Measurements from ENCODE around the gene CEMP1.

CEMP1 gene

GRCh38 chr16:2505695-2506094, 25.5 kb downstream of the CEMP1 start:
- in situ Hi-C loops (cut with MboI; ENCODE audit: low sequenced_read_pairs), result no loop called here

- in situ Hi-C loops (cut with MboI; ENCODE audit: low sequenced_read_pairs), result no loop called here
Measured at GRCh38 chr16:2501946-2502895, 29.0 kb downstream of the CEMP1 start.

- in situ Hi-C loops (cut with MboI; ENCODE audit: low sequenced_read_pairs), result no loop called here
Measured at GRCh38 chr16:2500918-2501750, 30.1 kb downstream of the CEMP1 start.

GRCh38 chr16:2500430-2500917, 30.7 kb downstream of the CEMP1 start:
- in situ Hi-C loops (cut with MboI; ENCODE audit: low sequenced_read_pairs), result no loop called here

- in situ Hi-C loops (cut with MboI; ENCODE audit: low sequenced_read_pairs), result no loop called here
Measured at GRCh38 chr16:2499890-2500429, 31.2 kb downstream of the CEMP1 start.

- in situ Hi-C loops (cut with MboI; ENCODE audit: low sequenced_read_pairs), result no loop called here
Measured at GRCh38 chr16:2499454-2499853, 31.8 kb downstream of the CEMP1 start.

- in situ Hi-C loops (cut with MboI; ENCODE audit: low sequenced_read_pairs), result no loop called here
Measured at GRCh38 chr16:2498531-2499253, 32.5 kb downstream of the CEMP1 start.

- in situ Hi-C loops (cut with MboI; ENCODE audit: low sequenced_read_pairs), result no loop called here
Measured at GRCh38 chr16:2497695-2498484, 33.3 kb downstream of the CEMP1 start.

- in situ Hi-C loops (cut with MboI; ENCODE audit: low sequenced_read_pairs), result no loop called here
Measured at GRCh38 chr16:2497116-2497630, 34.0 kb downstream of the CEMP1 start.

GRCh38 chr16:2496223-2497115, 34.7 kb downstream of the CEMP1 start:
- in situ Hi-C loops (cut with MboI; ENCODE audit: low sequenced_read_pairs), result no loop called here

GRCh38 chr16:2495041-2495440, 36.2 kb downstream of the CEMP1 start:
- in situ Hi-C loops (cut with MboI; ENCODE audit: low sequenced_read_pairs), result no loop called here

- in situ Hi-C loops (cut with MboI; ENCODE audit: low sequenced_read_pairs), result no loop called here
Measured at GRCh38 chr16:2494616-2495015, 36.6 kb downstream of the CEMP1 start.

- in situ Hi-C loops (cut with MboI; ENCODE audit: low sequenced_read_pairs), result no loop called here
Measured at GRCh38 chr16:2493605-2494004, 37.6 kb downstream of the CEMP1 start.

GRCh38 chr16:2492292-2492691, 38.9 kb downstream of the CEMP1 start:
- in situ Hi-C loops (cut with MboI; ENCODE audit: low sequenced_read_pairs), result no loop called here

- in situ Hi-C loops (cut with MboI; ENCODE audit: low sequenced_read_pairs), result no loop called here
Measured at GRCh38 chr16:2490190-2491105, 40.8 kb downstream of the CEMP1 start.

GRCh38 chr16:2489581-2489980, 41.6 kb downstream of the CEMP1 start:
- in situ Hi-C loops (cut with MboI; ENCODE audit: low sequenced_read_pairs), result no loop called here

GRCh38 chr16:2487903-2488531, 43.2 kb downstream of the CEMP1 start:
- in situ Hi-C loops (cut with MboI; ENCODE audit: low sequenced_read_pairs), result no loop called here
